Measurements from ENCODE around the gene RHOXF1.
"Not testable (repeated sequence)": the region's sequence is repeated elsewhere in the genome, so short reads cannot be mapped to it uniquely, and the experiment has no call there.

Gene RHOXF1

DNA sequence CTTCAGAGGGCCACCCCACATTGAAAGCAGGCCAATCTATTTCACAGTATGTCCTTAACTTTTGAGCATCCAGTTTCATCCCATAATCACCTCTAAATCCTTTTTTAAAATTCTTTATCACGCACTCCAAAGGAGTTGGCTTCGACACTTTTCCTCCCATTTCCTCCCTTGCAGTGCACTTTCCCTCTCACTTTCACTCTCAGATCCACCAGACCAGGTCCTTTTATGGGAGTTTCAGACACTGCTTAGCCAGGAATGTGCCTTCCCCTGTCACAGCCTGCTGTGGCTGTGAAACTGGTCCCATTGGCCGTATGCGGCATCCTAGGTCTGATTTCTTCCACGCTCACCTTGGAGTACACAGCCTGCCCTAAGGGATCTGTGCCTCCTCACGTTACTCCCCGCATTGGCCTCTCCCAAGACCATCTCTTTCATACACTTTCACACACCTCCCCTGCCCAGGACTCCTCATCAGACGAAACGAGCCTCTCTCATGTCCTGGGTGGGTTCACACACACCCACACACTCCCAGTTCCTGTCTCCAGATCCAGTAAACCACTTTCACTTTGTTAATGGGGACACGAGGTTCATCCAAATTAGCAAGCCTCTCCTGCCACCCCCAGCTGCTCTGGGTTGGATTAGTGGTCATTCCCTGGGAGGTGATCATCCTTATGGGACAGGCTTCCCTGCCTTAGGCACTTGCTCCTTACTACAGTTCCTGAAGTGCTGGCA, 28.3 kb downstream of the RHOXF1 start:
- no peak for DNase-seq (ENCODE audit: low read depth, low spot score)

DNA sequence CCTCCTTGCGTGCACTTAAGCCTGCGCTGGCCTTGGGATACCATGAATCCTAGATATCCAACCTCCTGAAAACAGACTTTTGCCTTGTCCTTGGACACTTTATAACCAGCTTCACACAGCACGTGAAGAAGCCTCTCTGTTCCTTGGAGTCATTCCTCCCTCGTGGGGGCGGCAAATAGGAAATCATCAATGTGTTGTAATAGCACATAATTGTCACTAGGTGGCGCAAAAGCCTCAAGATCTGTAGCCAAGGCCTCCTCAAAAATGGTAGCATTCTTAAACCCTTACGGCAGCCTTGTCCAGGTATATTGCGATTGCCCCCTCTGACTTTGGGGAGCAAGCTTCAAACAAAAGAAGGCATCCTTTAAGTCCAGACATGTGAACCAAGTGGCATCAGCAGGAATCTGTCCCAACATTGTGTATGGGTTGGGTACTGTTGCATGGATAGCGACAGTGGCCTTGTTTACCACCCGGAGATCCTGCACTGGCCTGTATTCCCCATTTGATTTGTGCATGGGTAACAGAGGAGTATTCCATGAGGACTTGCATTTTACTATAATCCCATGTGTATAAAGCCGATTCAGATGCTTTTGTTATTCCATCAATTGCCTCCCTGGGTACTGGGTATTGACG, 30.0 kb downstream of the RHOXF1 start:
- not testable (repeated sequence) for DNase-seq (ENCODE audit: low read depth, low spot score)

DNA sequence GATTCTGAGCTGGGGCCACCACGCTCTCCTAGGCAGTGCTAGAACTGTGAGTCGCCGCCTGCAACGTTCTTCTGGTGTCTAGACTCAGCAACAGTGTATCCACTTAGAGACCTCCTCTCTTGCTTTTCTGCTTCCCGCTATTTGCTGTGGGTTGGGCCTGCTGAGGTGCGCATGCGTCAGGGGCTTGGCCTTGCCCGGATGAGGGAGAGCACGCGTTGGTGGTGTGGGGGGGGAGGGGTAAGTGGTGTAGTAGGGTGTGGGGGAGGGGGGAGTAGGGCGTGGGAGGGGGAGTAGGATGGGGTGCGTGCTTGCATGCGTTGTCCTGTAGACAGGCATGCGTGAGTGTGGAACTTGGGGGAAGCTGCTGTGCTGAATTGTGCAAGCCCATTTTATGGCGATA, 38.1 kb downstream of the RHOXF1 start, which contains the start of gene RHOXF2B:
Gene RHOXF2B, minus strand, starts transcription at position 101 of the 400 bp plus-strand sequence. CDS start 138 bp downstream, outside the sequence.
- not testable (repeated sequence) for DNase-seq (ENCODE audit: low read depth, low spot score)

DNA sequence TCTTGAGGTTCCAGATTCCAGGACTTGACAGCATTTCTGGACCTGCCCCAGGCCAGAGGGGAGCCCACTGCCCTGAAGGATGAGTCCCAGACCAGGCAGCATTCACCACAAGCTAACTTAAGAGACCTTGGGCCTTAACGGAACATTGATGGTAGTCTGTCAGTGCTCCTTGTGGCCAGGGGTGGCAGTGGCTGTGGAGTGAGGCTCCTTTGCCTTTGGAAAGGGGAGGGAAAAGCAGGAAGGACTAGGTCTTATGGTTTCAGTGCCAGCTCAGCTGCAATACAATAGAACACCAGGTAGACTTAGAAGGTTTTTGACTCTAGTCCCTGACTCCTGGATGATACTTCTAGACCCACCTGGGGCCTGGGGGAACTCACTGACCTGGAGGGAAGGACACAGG, 49.5 kb downstream of the RHOXF1 start:
- DNase-seq (ENCODE audit: low read depth, low spot score) = not testable (repeated sequence)
